ENCODE data around the gene DLGAP4.

DLGAP4 gene

GRCh38 chr20:36392989-36393388 lies 86.8 kb downstream of the DLGAP4 start:
- no peak for DNase-seq (ENCODE audit: low spot score)
- TF ChIP-seq CTCF (IDR thresholded peaks at IDR 0.05; ENCODE audit: extremely low read depth, missing control alignments), result no peak

GRCh38 chr20:36394340-36394965 lies 88.3 kb downstream of the DLGAP4 start:
- no peak for TF ChIP-seq CTCF (IDR thresholded peaks at IDR 0.05; ENCODE audit: extremely low read depth, missing control alignments)

DNA sequence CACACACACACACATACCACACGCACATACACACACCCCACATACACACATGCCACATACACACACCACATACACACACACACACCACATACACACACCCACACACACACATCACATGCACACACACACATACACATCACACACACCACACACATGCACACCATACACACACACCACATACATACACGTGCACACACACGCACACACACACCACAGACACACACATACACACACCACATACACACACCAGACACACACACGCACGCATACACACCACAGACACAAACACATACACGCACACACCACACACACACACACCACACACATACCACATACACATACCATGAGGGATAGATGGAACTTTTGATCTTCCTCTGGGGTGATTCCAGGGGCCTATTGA lies 90.2 kb downstream of the DLGAP4 start:
- no peak for TF ChIP-seq CTCF (IDR thresholded peaks at IDR 0.05; ENCODE audit: extremely low read depth, missing control alignments)

More at GRCh38 chr20:36394340-36394965, 88.3 kb downstream of the DLGAP4 start:
- no peak for DNase-seq (ENCODE audit: low spot score)

DNA sequence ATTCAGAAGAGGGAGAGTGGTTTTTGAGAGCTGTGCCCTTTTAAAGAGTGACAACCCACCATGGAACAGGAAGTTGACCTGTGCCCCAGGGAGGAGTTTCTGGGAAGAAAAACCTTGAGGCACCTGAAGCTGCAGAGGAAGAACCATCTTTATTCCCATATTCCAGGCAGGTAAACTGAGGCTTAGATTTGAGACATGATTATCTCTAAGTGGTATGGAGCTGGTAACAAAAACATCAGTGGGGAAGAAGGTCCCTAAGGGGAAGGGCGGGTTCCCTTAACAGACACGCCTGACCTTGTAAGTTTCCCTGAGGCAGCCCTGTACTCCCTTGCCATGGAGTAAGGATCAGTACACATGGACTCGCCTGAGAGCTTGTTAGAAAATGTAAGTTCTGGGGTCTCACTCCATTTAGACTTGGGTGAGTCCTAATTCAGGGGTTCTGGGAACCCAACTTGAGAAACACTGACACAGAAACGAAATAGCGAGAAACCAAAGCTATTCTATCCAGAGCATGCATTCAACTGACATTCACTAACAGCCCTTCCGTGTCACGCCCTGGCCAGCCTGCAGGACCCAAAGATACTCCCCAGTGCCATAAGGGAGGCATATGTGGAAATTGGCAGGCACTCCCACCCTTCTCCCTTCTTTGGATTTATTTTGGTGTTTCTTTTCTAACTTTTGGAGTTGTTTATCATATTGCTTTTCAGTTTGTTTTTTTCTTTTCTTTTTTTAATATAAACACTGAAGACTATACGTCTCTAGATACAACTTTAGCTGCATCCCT lies 90.9 kb downstream of the DLGAP4 start:
- no peak for DNase-seq (ENCODE audit: low spot score)
- TF ChIP-seq CTCF (IDR thresholded peaks at IDR 0.05; ENCODE audit: extremely low read depth, missing control alignments), result no peak

More for the DNA sequence above, 90.2 kb downstream of the DLGAP4 start:
- no peak for DNase-seq (ENCODE audit: low spot score)

GRCh38 chr20:36398515-36398914 lies 92.4 kb downstream of the DLGAP4 start:
- TF ChIP-seq CTCF (IDR thresholded peaks at IDR 0.05; ENCODE audit: extremely low read depth, missing control alignments), result no peak
- DNase-seq (ENCODE audit: low spot score), result no peak

GRCh38 chr20:36399147-36399968 lies 93.2 kb downstream of the DLGAP4 start:
- DNase-seq (ENCODE audit: low spot score), result peak; percentile 66

More at GRCh38 chr20:36399147-36399968, 93.2 kb downstream of the DLGAP4 start:
- TF ChIP-seq CTCF (IDR thresholded peaks at IDR 0.05; ENCODE audit: extremely low read depth, missing control alignments), result peak; percentile 47
